GM12865 (cell line): Measurements from ENCODE around the gene ESRRA.

ENCODE experiments used
- DNase-seq: peaks from one replicate; pipeline ENCODE4 v3.0.0; 2010; ENCODE audit warnings: low read depth
- H3K4me3 ChIP-seq: 2 replicates; pipeline ENCODE4 v1.5.1; 2011; ENCODE audit warnings: mild to moderate bottlenecking, low read depth, low read length, control low read depth
- CTCF ChIP-seq: IDR thresholded peaks from 2 replicates; pipeline ENCODE4 v1.5.1; 2011; ENCODE audit warnings: low read length, control low read depth, low read depth, inconsistent platforms; ENCODE audit not compliant: insufficient read depth; ENCODE audit errors: missing control alignments

ESRRA gene

GRCh38 chr11:64261556-64262080 lies 43.7 kb upstream of the ESRRA start:
- no peak overlapping the region for H3K4me3 ChIP-seq
- no peak for DNase-seq
- TF ChIP-seq CTCF, result no peak

- no peak overlapping the region for H3K4me3 ChIP-seq
- TF ChIP-seq CTCF, result no peak
- DNase-seq, result no peak
Observed at GRCh38 chr11:64262271-64263002, 42.9 kb upstream of the ESRRA start.

GRCh38 chr11:64263021-64263946 lies 42.0 kb upstream of the ESRRA start:
- TF ChIP-seq CTCF, result no peak
- H3K4me3 ChIP-seq, result no peak overlapping the region
- DNase-seq, result no peak

- no peak overlapping the region for H3K4me3 ChIP-seq
- no peak for DNase-seq
- no peak for TF ChIP-seq CTCF
Observed at GRCh38 chr11:64263947-64264317, 41.4 kb upstream of the ESRRA start.

- no peak for TF ChIP-seq CTCF
- no peak for DNase-seq
- H3K4me3 ChIP-seq, result no peak overlapping the region
Observed at GRCh38 chr11:64264371-64264852, 40.9 kb upstream of the ESRRA start.

GRCh38 chr11:64265176-64266160 lies 39.9 kb upstream of the ESRRA start:
- TF ChIP-seq CTCF, result no peak
- no peak for DNase-seq
- H3K4me3 ChIP-seq, result no peak overlapping the region
